ENCODE data around the gene SMARCC2. TPM values are rescaled to one million over a fixed set of nuclear protein-coding genes. Genes with fewer than 3 reads are reported as not detected.

Gene SMARCC2
- total and polyA plus RNA-seq, 9 of the 15 experiments (the other 6 are each of a cell fraction or from before 2014, with no cell fraction given), result 11.9 to 86.0 (median 36.6) TPM

- TF ChIP-seq ZBTB12 (CRISPR knock-in tag; IDR thresholded peaks at IDR 0.05) (no peak), C11orf30 (IDR thresholded peaks at IDR 0.05; ENCODE audit: low read depth) (no peak), ESRRA (IDR thresholded peaks at IDR 0.05; ENCODE audit: borderline replicate concordance, low read depth) (0 out of 2 replicates have a peak, but pooled peaks have one; percentile 9), ZNF445 (CRISPR knock-in tag; IDR thresholded peaks at IDR 0.05; ENCODE audit: low read depth) (no peak), BMI1 (IDR thresholded peaks at IDR 0.05; ENCODE audit: low read length) (no peak), BDP1 (IDR thresholded peaks at IDR 0.05; ENCODE audit: insufficient read depth, insufficient read length) (no peak), MITF (IDR thresholded peaks at IDR 0.05) (no peak), HSF4 (CRISPR knock-in tag; IDR thresholded peaks at IDR 0.05; ENCODE audit: borderline replicate concordance) (no peak), NEUROD1 (IDR thresholded peaks at IDR 0.05; ENCODE audit: borderline replicate concordance, low read depth, low read length, partially characterized antibody) (peak; percentile 69), TEAD1 (CRISPR knock-in tag; IDR thresholded peaks at IDR 0.05) (peak in 1 of 2 experiments; percentile 55; a peak in 1 of 4 replicates), EWSR1 (IDR thresholded peaks at IDR 0.05; ENCODE audit: borderline replicate concordance, low read depth, partially characterized antibody) (no peak), ZBTB26 (CRISPR knock-in tag; IDR thresholded peaks at IDR 0.05) (no peak), POLR2H (tag; IDR thresholded peaks at IDR 0.05; ENCODE audit: low read depth) (peak; percentile 75), ZBED1 (IDR thresholded peaks at IDR 0.05) (no peak), LARP7 (IDR thresholded peaks at IDR 0.05) (no peak; the same call in 1 of the 2 replicates), PRPF4 (IDR thresholded peaks at IDR 0.05; ENCODE audit: insufficient read depth, low read depth, low read length, poor library complexity, severe bottlenecking) (no peak), PCBP2 (IDR thresholded peaks at IDR 0.05; ENCODE audit: low read depth, low read length, poor library complexity, severe bottlenecking) (no peak), TCF3 (CRISPR knock-in tag; IDR thresholded peaks at IDR 0.05) (peak; percentile 94), ILK (tag; IDR thresholded peaks at IDR 0.05; ENCODE audit: borderline replicate concordance, low read depth) (no peak), STAT5A (IDR thresholded peaks at IDR 0.05; ENCODE audit: borderline replicate concordance, low read length) (peak; percentile 79)
These were observed 62.5 kb downstream of the SMARCC2 start (continued) for GRCh38 chr12:56126732-56127239.

All from K562 (cell line).